A673 (cell line): ENCODE measurements around the gene DUSP18. TPM values are rescaled to one million over a fixed set of nuclear protein-coding genes. Genes with fewer than 3 reads are reported as not detected.

Experiments
- BruUV-seq: library from RNA; stranded (reverse); fragments of 400-500 nt; replicated peaks from 2 replicates; lab custom pipeline; 2021; lab: Mats Ljungman, UMichigan
- CTCF ChIA-PET: fragments of 300-600 bp; sonication (Branson Sonifier 250); formaldehyde crosslinking; loops from one replicate; lab custom pipeline; 2022; ENCODE audit warnings: antibody characterized with exemption; lab: Charles Lee
- POLR2A ChIA-PET: fragments of 300-600 bp; sonication (Branson Sonifier 250); formaldehyde crosslinking; loops from one replicate; lab custom pipeline; 2022; ENCODE audit warnings: antibody characterized with exemption; ENCODE audit not compliant: low non-redundant PET; lab: Charles Lee
- DNase-seq: peaks from one replicate; pipeline ENCODE4 v3.0.0-alpha.2; 2015; ENCODE audit warnings: low spot score
- H3K27ac ChIP-seq: fragments of 200-600 bp; sonication (generic); 2 replicates; pipeline ENCODE4 v1.5.1; 2016; ENCODE audit warnings: mixed run types, low read depth, mild to moderate bottlenecking, mixed read lengths, antibody characterized with exemption, low read length; ENCODE audit not compliant: poor library complexity, severe bottlenecking
- H3K27me3 ChIP-seq: fragments of 200-600 bp; sonication (generic); replicated peaks from 2 replicates; pipeline ENCODE4 v1.6.1; 2017; ENCODE audit warnings: mixed run types, low read depth, mild to moderate bottlenecking, mixed read lengths, antibody characterized with exemption, low read length; ENCODE audit not compliant: insufficient read depth, poor library complexity
- H3K36me3 ChIP-seq: fragments of 200-600 bp; sonication (generic); 2 replicates; pipeline ENCODE4 v1.6.1; 2016; ENCODE audit warnings: mixed run types, mild to moderate bottlenecking, mixed read lengths, antibody characterized with exemption, low read length; ENCODE audit not compliant: insufficient read depth, poor library complexity, severe bottlenecking
- H3K4me1 ChIP-seq: fragments of 200-600 bp; sonication (generic); 2 replicates; pipeline ENCODE4 v1.6.1; 2017; ENCODE audit warnings: mixed run types, mild to moderate bottlenecking, mixed read lengths, antibody characterized with exemption, low read length; ENCODE audit not compliant: insufficient read depth, poor library complexity, severe bottlenecking
- H3K4me3 ChIP-seq: fragments of 200-600 bp; sonication (generic); 2 replicates; pipeline ENCODE4 v1.5.1; 2016; ENCODE audit warnings: low read depth, mixed run types, mild to moderate bottlenecking, mixed read lengths, low read length; ENCODE audit not compliant: poor library complexity, severe bottlenecking
- H3K9me3 ChIP-seq: fragments of 200-600 bp; sonication (generic); 2 replicates; pipeline ENCODE4 v1.6.1; 2016; ENCODE audit warnings: mixed run types, low read depth, mild to moderate bottlenecking, mixed read lengths, antibody characterized with exemption, low read length; ENCODE audit not compliant: poor library complexity, severe bottlenecking
- EZH2 ChIP-seq: fragments of 200-600 bp; sonication (generic); IDR thresholded peaks from 2 replicates; pipeline ENCODE4 v1.6.1; 2017; ENCODE audit warnings: borderline replicate concordance, low read depth, mild to moderate bottlenecking, mixed read lengths, antibody characterized with exemption, low read length; ENCODE audit not compliant: poor library complexity, severe bottlenecking
- intact Hi-C: fragments of 100-400 bp; cut with micrococcal nuclease; formaldehyde crosslinking; loops from one replicate; pipeline ENCODE4 v1.10.0; 2022; ENCODE audit not compliant: unreplicated experiment
- total RNA-seq: library from RNA; stranded (reverse); gene quantifications from 2 replicates; pipeline ENCODE4 v1.2.3, GENCODE V29; 2021
- TF ChIP-seq, protein P1 (sequence below): fragments of 300-800, 200-600 bp; sonication (generic); conservative IDR thresholded peaks from 2 replicates; pipeline ENCODE4 v1.5.1; 2017; ENCODE audit warnings: low read depth, mild to moderate bottlenecking, antibody characterized with exemption, low read length, moderate library complexity, mixed read lengths

Gene DUSP18
- total RNA-seq, 1 experiment from 2014 or later = 5.2 TPM

DNA sequence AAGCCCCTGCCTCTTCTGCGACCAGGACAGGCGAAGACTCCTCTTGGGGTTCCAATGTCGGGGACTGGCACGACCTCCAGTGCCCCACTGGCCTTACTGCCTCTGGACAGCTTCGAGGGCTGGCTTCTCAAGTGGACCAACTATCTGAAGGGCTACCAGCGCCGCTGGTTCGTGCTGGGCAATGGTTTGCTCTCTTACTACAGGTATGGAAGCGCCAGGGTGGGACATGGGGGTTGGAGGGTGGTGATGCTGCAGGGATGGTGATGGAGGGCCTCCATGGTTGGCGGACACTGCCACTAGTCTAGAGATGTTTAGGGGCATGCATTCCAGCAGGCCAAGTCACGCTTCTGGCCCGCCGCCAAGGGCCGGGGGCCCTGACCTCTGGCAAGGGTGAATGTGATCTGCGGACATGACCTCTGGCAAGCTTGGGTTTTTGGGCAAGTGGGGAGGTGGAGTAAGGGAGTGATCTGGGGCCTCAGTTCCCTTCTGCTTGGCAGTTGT, 27.7 kb upstream of the DUSP18 start:
- H3K36me3 ChIP-seq = no peaks in the 10 kb centered on the region
- DNase-seq = no peak
- BruUV-seq = no TSS peak
- no peaks in the 10 kb centered on the region for H3K9me3 ChIP-seq
- CTCF ChIA-PET = no interaction called here
- intact Hi-C loops = no loop called here
- TF ChIP-seq, protein P1, sequence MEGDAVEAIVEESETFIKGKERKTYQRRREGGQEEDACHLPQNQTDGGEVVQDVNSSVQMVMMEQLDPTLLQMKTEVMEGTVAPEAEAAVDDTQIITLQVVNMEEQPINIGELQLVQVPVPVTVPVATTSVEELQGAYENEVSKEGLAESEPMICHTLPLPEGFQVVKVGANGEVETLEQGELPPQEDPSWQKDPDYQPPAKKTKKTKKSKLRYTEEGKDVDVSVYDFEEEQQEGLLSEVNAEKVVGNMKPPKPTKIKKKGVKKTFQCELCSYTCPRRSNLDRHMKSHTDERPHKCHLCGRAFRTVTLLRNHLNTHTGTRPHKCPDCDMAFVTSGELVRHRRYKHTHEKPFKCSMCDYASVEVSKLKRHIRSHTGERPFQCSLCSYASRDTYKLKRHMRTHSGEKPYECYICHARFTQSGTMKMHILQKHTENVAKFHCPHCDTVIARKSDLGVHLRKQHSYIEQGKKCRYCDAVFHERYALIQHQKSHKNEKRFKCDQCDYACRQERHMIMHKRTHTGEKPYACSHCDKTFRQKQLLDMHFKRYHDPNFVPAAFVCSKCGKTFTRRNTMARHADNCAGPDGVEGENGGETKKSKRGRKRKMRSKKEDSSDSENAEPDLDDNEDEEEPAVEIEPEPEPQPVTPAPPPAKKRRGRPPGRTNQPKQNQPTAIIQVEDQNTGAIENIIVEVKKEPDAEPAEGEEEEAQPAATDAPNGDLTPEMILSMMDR = no peak
- no peak for TF ChIP-seq EZH2
- POLR2A ChIA-PET = no interaction called here
- H3K27me3 ChIP-seq = no peaks in the 10 kb centered on the region
- H3K27ac ChIP-seq = no peak overlapping the region
- H3K4me1 ChIP-seq = peaks cover 5% of the 10 kb centered on the region
- peak overlapping the region; percentile 49 for H3K4me3 ChIP-seq

DNA sequence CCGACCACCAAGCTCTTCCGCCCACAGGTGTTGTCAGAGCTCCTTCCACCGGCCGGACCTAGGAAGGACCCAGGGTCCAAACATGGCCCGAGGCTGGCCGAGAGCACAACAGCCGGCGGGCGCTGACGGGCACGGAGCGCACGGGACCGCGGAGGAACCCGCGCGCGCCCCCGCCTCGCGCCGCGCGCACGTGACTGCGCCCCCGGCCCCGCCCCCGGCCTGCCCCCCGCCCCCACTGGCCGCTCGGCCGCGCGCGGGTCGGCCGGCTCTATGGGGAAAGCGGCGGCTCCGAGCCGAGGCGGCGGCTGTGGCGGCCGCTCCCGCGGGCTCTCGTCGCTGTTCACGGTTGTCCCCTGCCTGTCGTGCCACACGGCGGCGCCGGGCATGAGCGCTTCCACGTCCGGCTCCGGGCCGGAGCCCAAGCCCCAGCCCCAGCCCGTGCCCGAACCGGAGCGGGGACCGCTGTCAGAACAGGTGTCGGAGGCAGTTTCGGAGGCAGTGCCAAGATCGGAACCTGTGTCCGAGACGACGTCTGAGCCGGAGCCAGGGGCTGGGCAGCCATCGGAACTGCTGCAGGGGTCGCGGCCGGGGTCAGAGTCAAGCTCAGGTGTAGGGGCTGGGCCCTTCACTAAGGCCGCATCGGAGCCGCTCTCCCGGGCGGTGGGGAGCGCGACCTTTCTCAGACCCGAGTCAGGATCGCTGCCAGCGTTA, 27.1 kb upstream of the DUSP18 start, which contains the start of gene OSBP2:
Gene OSBP2 (plus strand): TSS at position 235 of the 711 bp plus-strand sequence. CDS start 36 bp downstream, at position 271.
- no TSS peak for BruUV-seq
- Histone ChIP-seq H3K9me3 (no peaks in the 10 kb centered on the region), H3K4me1 (peaks cover 5% of the 10 kb centered on the region), H3K4me3 (peak within 1 kb of the TSS; percentile 49), H3K27me3 (no peaks in the 10 kb centered on the region), H3K27ac (no peak within 1 kb of the TSS), H3K36me3 (no peaks in the 10 kb centered on the region)
- ChIA-PET CTCF (no interaction called here), POLR2A (no interaction called here)
- DNase-seq = peak; percentile 23
- intact Hi-C loops = no loop called here
- TF ChIP-seq, protein P1 = no peak
- no peak for TF ChIP-seq EZH2

DNA sequence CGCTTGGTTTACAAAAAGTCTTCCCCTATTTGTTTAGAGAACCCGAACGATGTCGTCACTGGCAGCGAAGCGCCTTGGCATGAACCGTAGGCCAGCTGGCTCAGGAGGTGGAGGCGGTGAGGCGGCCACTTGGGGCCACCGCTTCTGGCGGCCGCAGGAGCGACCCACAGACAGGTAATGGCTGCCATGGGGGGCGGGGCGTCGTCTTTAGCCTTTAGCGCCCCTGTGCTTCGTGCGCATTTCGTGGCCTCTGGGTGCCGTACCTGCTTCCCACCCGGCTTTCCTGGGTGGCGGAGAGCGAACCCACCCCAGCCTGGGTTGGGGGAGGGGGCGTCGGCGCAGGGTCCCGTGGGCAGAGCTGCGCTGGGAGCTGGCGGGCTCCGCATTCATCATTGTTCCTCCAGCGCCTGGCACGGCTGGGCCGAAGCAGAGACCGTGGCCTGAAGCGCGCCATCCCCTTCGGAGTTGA, 26.5 kb upstream of the DUSP18 start:
- DNase-seq = peak; percentile 24
- TF ChIP-seq, protein P1 = no peak
- no peak for TF ChIP-seq EZH2
- BruUV-seq = no TSS peak
- Histone ChIP-seq H3K4me1 (peaks cover 5% of the 10 kb centered on the region), H3K27me3 (no peaks in the 10 kb centered on the region), H3K9me3 (no peaks in the 10 kb centered on the region), H3K4me3 (peak overlapping the region; percentile 49), H3K27ac (no peak overlapping the region), H3K36me3 (no peaks in the 10 kb centered on the region)
- CTCF ChIA-PET = no interaction called here
- POLR2A ChIA-PET = no interaction called here
- intact Hi-C loops = no loop called here
